Coronary artery (tissue), 2 donors: ENCODE results near the gene MACROD2.

Experiments
- DNase-seq: peaks from one replicate; pipeline ENCODE4 v3.0.0-alpha.2; 2017; ENCODE audit warnings: low spot score
- H3K27ac ChIP-seq, 2 donors: fragments of 200-600 bp; sonication (generic); one replicate each; pipeline ENCODE4 v1.5.1; 2016 to 2019
- H3K4me3 ChIP-seq: fragments of 200-600 bp; sonication (generic); 2 replicates; pipeline ENCODE4 v1.5.1; 2016; ENCODE audit warnings: mild to moderate bottlenecking, moderate library complexity
- CTCF ChIP-seq: fragments of 200-600 bp; sonication (generic); IDR thresholded peaks from one replicate; pipeline ENCODE4 v1.5.1; 2019; ENCODE audit warnings: antibody characterized with exemption

MACROD2 gene

GRCh38 chr20:15447549-15447948, 1452.2 kb downstream of the MACROD2 start:
- TF ChIP-seq CTCF, result no peak
- Histone ChIP-seq H3K4me3 (no peak overlapping the region), H3K27ac (no peak overlapping the region)
- DNase-seq, result no peak

GRCh38 chr20:15449061-15449460, 1453.7 kb downstream of the MACROD2 start:
- Histone ChIP-seq H3K27ac (no peak overlapping the region), H3K4me3 (no peak overlapping the region)
- no peak for DNase-seq
- no peak for TF ChIP-seq CTCF

- TF ChIP-seq CTCF, result no peak
- no peak for DNase-seq
- Histone ChIP-seq H3K4me3 (no peak overlapping the region), H3K27ac (no peak overlapping the region)
These were observed 1455.9 kb downstream of the MACROD2 start for GRCh38 chr20:15451241-15451640.

- Histone ChIP-seq H3K4me3 (no peak overlapping the region), H3K27ac (no peak overlapping the region)
- no peak for TF ChIP-seq CTCF
- no peak for DNase-seq
These were observed 1460.0 kb downstream of the MACROD2 start for GRCh38 chr20:15455279-15455678.

- no peak for DNase-seq
- H3K27ac ChIP-seq, result no peak overlapping the region
These were observed 1466.6 kb downstream of the MACROD2 start for GRCh38 chr20:15461938-15462337.

GRCh38 chr20:15475483-15475882, 1480.2 kb downstream of the MACROD2 start:
- H3K27ac ChIP-seq, result no peak overlapping the region
- no peak overlapping the region for H3K4me3 ChIP-seq
- no peak for DNase-seq
- no peak for TF ChIP-seq CTCF

More at GRCh38 chr20:15461938-15462337, 1466.6 kb downstream of the MACROD2 start:
- no peak overlapping the region for H3K4me3 ChIP-seq
- TF ChIP-seq CTCF, result no peak

- Histone ChIP-seq H3K27ac (no peak overlapping the region), H3K4me3 (no peak overlapping the region)
- TF ChIP-seq CTCF, result no peak
- no peak for DNase-seq
These were observed 1480.9 kb downstream of the MACROD2 start for GRCh38 chr20:15476186-15476585.
